ENCODE data around the gene CDH13. TPM values are rescaled to one million over a fixed set of nuclear protein-coding genes. Genes with fewer than 3 reads are reported as not detected.

The CDH13 gene
- total RNA-seq, 4 donors from 2014 or later, result 2.0 to 6.6 (median 4.1) TPM; not detected in 1

- H3K4me3 ChIP-seq, result no peak overlapping the region
- TF ChIP-seq POLR2A (IDR thresholded peaks at IDR 0.05) (no peak), CTCF (IDR thresholded peaks at IDR 0.05) (no peak)
Observed at GRCh38 chr16:82655072-82655714, 28.4 kb downstream of the CDH13 start.

GRCh38 chr16:82655720-82656490, 29.1 kb downstream of the CDH13 start:
- DNase-seq, result no peak
- TF ChIP-seq CTCF (IDR thresholded peaks at IDR 0.05) (no peak), POLR2A (IDR thresholded peaks at IDR 0.05) (no peak)
- H3K27ac ChIP-seq, result peak overlapping the region; percentile 34 to 71 (median 42)

More at GRCh38 chr16:82655072-82655714, 28.4 kb downstream of the CDH13 start:
- no peaks in the 10 kb centered on the region for H3K9me3 ChIP-seq
- no peaks in the 10 kb centered on the region for H3K27me3 ChIP-seq
- no peaks in the 10 kb centered on the region for H3K36me3 ChIP-seq
- DNase-seq, result peak in 2 of 3 donors; percentile 65 to 86
- H3K27ac ChIP-seq, result peak overlapping the region; percentile 19 to 71 (median 46)
- H3K4me1 ChIP-seq, result peaks cover 0 to 21% (median 6%) of the 10 kb centered on the region in 4 donors

GRCh38 chr16:82657239-82657638, 30.5 kb downstream of the CDH13 start:
- no peaks in the 10 kb centered on the region for H3K9me3 ChIP-seq
- no peaks in the 10 kb centered on the region for H3K36me3 ChIP-seq
- H3K27me3 ChIP-seq, result no peaks in the 10 kb centered on the region
- no peak for TF ChIP-seq CTCF (IDR thresholded peaks at IDR 0.05)
- TF ChIP-seq POLR2A (IDR thresholded peaks at IDR 0.05), result no peak
- DNase-seq, result no peak
- no peak overlapping the region for H3K27ac ChIP-seq
- peaks cover 0 to 12% (median 6%) of the 10 kb centered on the region in 4 donors for H3K4me1 ChIP-seq
- no peak overlapping the region for H3K4me3 ChIP-seq

More at GRCh38 chr16:82655720-82656490, 29.1 kb downstream of the CDH13 start:
- Histone ChIP-seq H3K4me3 (no peak overlapping the region), H3K4me1 (peaks cover 0 to 21% (median 6%) of the 10 kb centered on the region in 4 donors), H3K27me3 (no peaks in the 10 kb centered on the region), H3K36me3 (no peaks in the 10 kb centered on the region), H3K9me3 (no peaks in the 10 kb centered on the region)

- Histone ChIP-seq H3K4me3 (no peak overlapping the region), H3K36me3 (no peaks in the 10 kb centered on the region), H3K9me3 (no peaks in the 10 kb centered on the region), H3K27ac (no peak overlapping the region), H3K4me1 (peaks cover 0 to 8% (median 6%) of the 10 kb centered on the region in 4 donors), H3K27me3 (no peaks in the 10 kb centered on the region)
- TF ChIP-seq CTCF (IDR thresholded peaks at IDR 0.05) (no peak), POLR2A (IDR thresholded peaks at IDR 0.05) (no peak)
- DNase-seq, result no peak
Observed at GRCh38 chr16:82657786-82658185, 31.0 kb downstream of the CDH13 start.

- Histone ChIP-seq H3K9me3 (no peaks in the 10 kb centered on the region), H3K4me1 (peaks cover 0 to 4% (median 0%) of the 10 kb centered on the region in 4 donors), H3K27ac (no peak overlapping the region), H3K4me3 (no peak overlapping the region), H3K36me3 (no peaks in the 10 kb centered on the region), H3K27me3 (no peaks in the 10 kb centered on the region)
- TF ChIP-seq POLR2A (IDR thresholded peaks at IDR 0.05) (no peak), CTCF (IDR thresholded peaks at IDR 0.05) (no peak)
- no peak for DNase-seq
Observed at GRCh38 chr16:82658796-82659195, 32.0 kb downstream of the CDH13 start.

All from Peyer's patch (tissue), 4 donors.